B cell (primary cell): ENCODE data around the gene CREBBP. TPM values are rescaled to one million over a fixed set of nuclear protein-coding genes. Genes with fewer than 3 reads are reported as not detected.

Source experiments
- ATAC-seq: fragments of 200-7000 bp; cut with Tn5 transposase; one replicate; pipeline ENCODE4 v1.10.0; 2021; ENCODE audit warnings: low read depth, mild to moderate bottlenecking, moderate number of reproducible peaks, moderate library complexity
- CTCF ChIA-PET: fragments of 350-600 bp; sonication (Branson Sonifier 250); formaldehyde crosslinking; loops from one replicate; lab custom pipeline; 2021; ENCODE audit warnings: antibody characterized with exemption, inconsistent platforms; lab: Charles Lee
- POLR2A ChIA-PET: fragments of 350-600 bp; sonication (Branson Sonifier 250); formaldehyde crosslinking; loops from one replicate; lab custom pipeline; 2021; ENCODE audit warnings: antibody characterized with exemption; lab: Charles Lee
- DNase-seq: peaks from one replicate; pipeline ENCODE4 v3.0.0; 2013
- H2AFZ ChIP-seq: 2 replicates; pipeline ENCODE4 v1.6.1; 2012; ENCODE audit warnings: mild to moderate bottlenecking, low read depth, low read length; ENCODE audit not compliant: insufficient read depth, poor library complexity, severe bottlenecking
- H3K27ac ChIP-seq, 2 donors: 1 replicate in 1 of 2; 2 replicates in 1 of 2; pipeline ENCODE4 v1.5.1; 2012 to 2013; ENCODE audit warnings: low read length in 2 of 2, mild to moderate bottlenecking in 2 of 2, moderate library complexity in 1 of 2
- H3K27me3 ChIP-seq, 4 experiments: fragments of 200-600 bp in 1 of 4; sonication (generic) in 1 of 4; replicated peaks in 1 of 4; 1 replicate in 2 of 4; 2 replicates in 2 of 4; pipeline versions ENCODE4 v1.6.1 to v1.7.0; 2013 to 2016; ENCODE audit warnings: low read length in 3 of 4, mild to moderate bottlenecking in 2 of 4, mixed read lengths in 1 of 4, moderate library complexity in 1 of 4; ENCODE audit not compliant: insufficient read depth in 4 of 4, control insufficient read depth in 3 of 4; ENCODE audit errors: control extremely low read depth in 1 of 4
- H3K36me3 ChIP-seq, 2 experiments: replicated peaks in 1 of 2; 1 replicate in 1 of 2; 2 replicates in 1 of 2; pipeline versions ENCODE4 v1.6.1 to v1.7.1; 2013; ENCODE audit warnings: low read length in 1 of 2; ENCODE audit not compliant: insufficient read depth in 2 of 2, control insufficient read depth in 1 of 2; ENCODE audit errors: control extremely low read depth in 1 of 2, extremely low read depth in 1 of 2
- H3K4me1 ChIP-seq, 2 donors: fragments of 200-600 bp in 1 of 2; sonication (generic) in 1 of 2; 1 replicate in 1 of 2; 2 replicates in 1 of 2; pipeline versions ENCODE4 v1.5.1 to v1.6.1; 2013 to 2017; ENCODE audit warnings: low read length in 2 of 2; ENCODE audit not compliant: control insufficient read depth in 2 of 2, insufficient read depth in 2 of 2
- H3K4me2 ChIP-seq: replicated peaks from 2 replicates; pipeline ENCODE3; 2012; ENCODE audit warnings: mild to moderate bottlenecking, low read depth, low read length; ENCODE audit not compliant: poor library complexity, severe bottlenecking
- H3K4me3 ChIP-seq, 5 experiments: fragments of 200-600 bp in 1 of 5; sonication (generic) in 1 of 5; 1 replicate in 3 of 5; 2 replicates in 2 of 5; pipeline versions ENCODE4 v1.5.1 to v1.7.0; 2011 to 2016; ENCODE audit warnings: low read length in 4 of 5, mild to moderate bottlenecking in 4 of 5, low read depth in 2 of 5, control low read depth in 1 of 5, moderate library complexity in 1 of 5; ENCODE audit not compliant: insufficient read depth in 1 of 5; ENCODE audit errors: control extremely low read depth in 1 of 5, extremely low read depth in 1 of 5
- H3K79me2 ChIP-seq: fragments of 200-600 bp; sonication (generic); one replicate; pipeline ENCODE4 v1.6.0; 2016; ENCODE audit warnings: low read length; ENCODE audit not compliant: control insufficient read depth, insufficient read depth
- H3K9ac ChIP-seq: fragments of 200-600 bp; sonication (generic); 2 replicates; pipeline ENCODE4 v1.6.1; 2017; ENCODE audit warnings: mild to moderate bottlenecking, low read length, moderate library complexity
- H3K9me3 ChIP-seq, 3 donors: one replicate each; pipeline versions ENCODE4 v1.6.1 to v1.7.1; 2013; ENCODE audit warnings: low read length in 2 of 3; ENCODE audit not compliant: control insufficient read depth in 2 of 3, insufficient read depth in 1 of 3; ENCODE audit errors: control extremely low read depth in 1 of 3
- H4K20me1 ChIP-seq: 2 replicates; pipeline ENCODE4 v1.6.0; 2012; ENCODE audit warnings: mild to moderate bottlenecking, low read length; ENCODE audit not compliant: insufficient read depth, control insufficient read depth, poor library complexity, severe bottlenecking
- H3K27ac Mint-ChIP-seq: one replicate; pipeline ENCODE4 v1.8.0; 2021; ENCODE audit warnings: mixed read lengths
- H3K27me3 Mint-ChIP-seq: one replicate; pipeline ENCODE4 v1.8.0; 2021; ENCODE audit warnings: mixed read lengths
- H3K4me1 Mint-ChIP-seq: one replicate; pipeline ENCODE4 v1.8.0; 2021; ENCODE audit warnings: mixed read lengths
- H3K4me3 Mint-ChIP-seq: one replicate; pipeline ENCODE4 v1.8.0; 2021; ENCODE audit warnings: mixed read lengths
- H3K9me3 Mint-ChIP-seq: one replicate; pipeline ENCODE4 v1.8.0; 2022; ENCODE audit warnings: mixed read lengths; ENCODE audit not compliant: insufficient read depth
- CTCF ChIP-seq: fragments of 200-600 bp; IDR thresholded peaks from one replicate; pipeline ENCODE4 v1.8.0; 2022; ENCODE audit warnings: antibody characterized with exemption, mild to moderate bottlenecking
- EZH2 ChIP-seq: IDR thresholded peaks from 2 replicates; pipeline ENCODE4 v1.6.1; 2012; ENCODE audit warnings: borderline replicate concordance, low read depth, mild to moderate bottlenecking, moderate library complexity, low read length; ENCODE audit not compliant: insufficient read depth, poor library complexity, severe bottlenecking
- WGBS: methylation state at CpG from one replicate; pipeline ENCODE4 v1.1.5; 2013; ENCODE audit warnings: missing lambda C conversion rate; ENCODE audit not compliant: insufficient coverage; 5-methylcytosine and 5-hydroxymethylcytosine counted together
- intact Hi-C: fragments of 100-400 bp; cut with micrococcal nuclease; formaldehyde crosslinking; loops from one replicate; pipeline ENCODE4 v1.10.0; 2022
- polyA plus RNA-seq: library from polyadenylated mRNA; depleted of rRNA; stranded (reverse); fragments of >200 nt; gene quantifications from 2 replicates; pipeline ENCODE4 v1.2.3, GENCODE V29; 2012
- total RNA-seq, 2 donors: library from RNA; stranded (reverse); fragments of 120-200 nt in 1 of 2; gene quantifications; 1 replicate in 1 of 2; 2 replicates in 1 of 2; pipeline versions ENCODE4 v1.2.3 to v1.2.4, GENCODE V29; 2013 to 2022

Gene CREBBP
- total and polyA plus RNA-seq, 2 donors (not counting 1 experiment from before 2014, with no cell fraction given): 27.6 to 206 TPM

DNA sequence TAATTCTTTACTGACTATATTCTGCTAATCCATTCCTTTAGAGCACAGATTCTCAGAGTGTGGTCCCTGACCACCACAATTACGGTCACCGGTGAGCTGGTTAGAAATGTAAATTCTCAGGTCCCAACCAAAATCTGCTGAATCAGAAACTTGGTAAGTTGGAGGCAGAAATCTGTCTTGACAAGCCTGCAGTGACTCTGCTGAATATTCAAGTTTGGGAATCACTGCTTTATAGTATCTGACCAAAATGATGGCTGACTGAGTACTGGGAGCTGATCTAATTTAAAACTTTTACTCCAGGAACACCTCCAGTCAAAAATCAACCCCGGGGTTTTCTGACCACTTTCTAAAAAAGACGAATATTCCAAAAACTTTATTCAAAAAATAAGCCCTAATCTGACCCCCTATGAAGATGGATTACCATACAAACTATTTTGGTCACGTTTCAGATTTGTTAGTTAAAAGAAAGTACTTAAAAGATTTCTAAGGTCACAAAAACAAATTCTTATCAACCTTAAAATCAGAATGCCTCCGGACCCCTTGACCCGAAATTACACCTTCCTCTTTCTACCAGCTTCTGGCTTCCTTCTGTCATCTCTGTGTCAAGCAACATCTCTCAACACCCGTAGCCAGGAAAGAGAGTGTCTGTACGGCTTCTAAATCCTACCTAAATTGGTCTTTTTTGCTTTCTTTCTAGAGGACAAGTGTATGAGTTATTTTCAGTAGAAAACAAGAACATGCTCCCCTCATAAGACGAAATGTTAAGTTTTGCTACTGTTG lies 38.6 kb downstream of the CREBBP start:
- WGBS: 0% methylated on average over 2 of the region's 10 CpGs
- CTCF ChIA-PET: interaction anchor here (1.7 kb wide), 1 partner anchor 12 kb away, joined by 4 read pairs; no protein-coding TSS in a partner anchor
- no peak for ATAC-seq

More for the DNA sequence above, 38.6 kb downstream of the CREBBP start:
- intact Hi-C loops: no loop called here
- no peaks in the 10 kb centered on the region for H3K9me3 ChIP-seq
- Mint-ChIP-seq H3K9me3 (no peaks in the 10 kb centered on the region), H3K27ac (no peak overlapping the region), H3K4me3 (peak overlapping the region; percentile 18), H3K27me3 (no peaks in the 10 kb centered on the region), H3K4me1 (peaks cover 48% of the 10 kb centered on the region)
- peak; percentile 48 for DNase-seq
- H4K20me1 ChIP-seq: peaks cover 88% of the 10 kb centered on the region
- no peaks in the 10 kb centered on the region for H3K27me3 ChIP-seq
- H3K4me3 ChIP-seq: no peak overlapping the region
- POLR2A ChIA-PET: no interaction called here
- H3K79me2 ChIP-seq: peaks cover 99% of the 10 kb centered on the region
- H3K4me2 ChIP-seq: peak overlapping the region; percentile 53
- H3K36me3 ChIP-seq: peaks cover 3 to 23% of the 10 kb centered on the region in 2 experiments
- H3K4me1 ChIP-seq: peaks cover 11 to 13% of the 10 kb centered on the region in 2 donors
- H2AFZ ChIP-seq: no peak overlapping the region
- TF ChIP-seq EZH2: no peak
- TF ChIP-seq CTCF: no peak
- H3K27ac ChIP-seq: peak overlapping the region; percentile 21 to 33
- peak overlapping the region; percentile 20 for H3K9ac ChIP-seq
